Activated T-cell treated with anti-CD3 and anti-CD28 coated beads for 24 hours (primary cell): Measurements from ENCODE around the gene ZNF28.
"Not testable (repeated sequence)": the region's sequence is repeated elsewhere in the genome, so short reads cannot be mapped to it uniquely, and the experiment has no call there.

Source experiments
- DNase-seq: peaks from one replicate; pipeline ENCODE4 v3.0.0-alpha.2; 2020; ENCODE audit warnings: low read depth

The ZNF28 gene

DNA sequence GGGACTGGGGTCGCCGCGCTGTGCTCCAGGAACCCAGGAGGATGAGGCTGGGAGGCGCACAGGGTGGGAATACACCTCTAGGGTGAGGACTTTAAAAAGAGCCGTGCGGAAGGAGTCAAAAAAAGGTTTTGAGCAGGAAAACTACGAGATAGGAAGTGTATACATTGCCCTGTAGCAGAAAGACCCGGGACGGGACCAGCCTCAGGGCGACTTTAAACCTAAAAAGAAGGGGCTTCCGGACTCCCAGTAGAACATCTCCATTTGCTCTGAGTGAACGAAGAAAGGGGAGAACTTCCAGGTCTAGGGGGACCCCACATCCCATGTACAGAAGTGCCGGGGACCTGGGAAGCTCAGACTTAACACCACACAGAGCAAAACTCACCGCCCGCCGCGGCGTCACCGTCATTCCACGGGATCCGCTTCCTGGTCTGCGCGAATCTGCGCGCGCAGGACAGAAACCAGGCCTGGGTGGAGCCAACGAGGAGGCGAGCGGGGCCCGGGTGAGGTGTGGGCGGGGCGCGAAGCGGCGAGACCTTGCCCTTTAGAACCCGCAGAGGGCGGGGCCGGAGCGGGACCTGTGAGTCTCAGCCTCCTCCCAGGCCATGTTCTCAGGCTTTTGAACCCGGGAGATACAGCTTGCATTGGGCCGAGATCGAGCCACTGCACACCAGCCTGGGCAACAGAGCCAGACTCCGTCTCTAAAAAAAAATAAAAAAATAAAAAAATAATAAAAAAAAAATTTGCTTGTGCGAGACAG is at the start of gene ZNF28:
Gene ZNF28, minus strand, starts transcription at position 430 of the 757 bp plus-strand sequence. CDS start 3,675 bp downstream, outside the sequence.
- DNase-seq: peak; percentile 45

DNA sequence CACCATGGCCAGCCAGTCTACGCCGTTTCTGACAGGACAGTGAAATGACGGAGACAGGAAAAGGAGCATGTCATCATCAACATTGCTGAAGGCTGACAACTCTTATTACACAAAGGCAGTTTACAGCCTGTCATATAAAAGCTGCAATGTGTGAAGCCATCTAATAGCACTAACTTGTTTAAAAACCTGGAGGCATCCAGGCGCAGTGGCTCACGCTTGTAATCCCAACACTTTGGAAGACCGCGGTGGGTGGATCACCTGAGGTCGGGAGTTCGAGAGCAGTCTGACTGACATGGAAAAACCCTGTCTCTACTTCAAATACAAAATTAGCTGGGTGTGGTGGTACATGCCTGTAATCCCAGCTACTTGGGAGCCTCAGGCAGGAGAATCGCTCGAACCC is 46.6 kb upstream of the ZNF28 start:
- not testable (repeated sequence) for DNase-seq

DNA sequence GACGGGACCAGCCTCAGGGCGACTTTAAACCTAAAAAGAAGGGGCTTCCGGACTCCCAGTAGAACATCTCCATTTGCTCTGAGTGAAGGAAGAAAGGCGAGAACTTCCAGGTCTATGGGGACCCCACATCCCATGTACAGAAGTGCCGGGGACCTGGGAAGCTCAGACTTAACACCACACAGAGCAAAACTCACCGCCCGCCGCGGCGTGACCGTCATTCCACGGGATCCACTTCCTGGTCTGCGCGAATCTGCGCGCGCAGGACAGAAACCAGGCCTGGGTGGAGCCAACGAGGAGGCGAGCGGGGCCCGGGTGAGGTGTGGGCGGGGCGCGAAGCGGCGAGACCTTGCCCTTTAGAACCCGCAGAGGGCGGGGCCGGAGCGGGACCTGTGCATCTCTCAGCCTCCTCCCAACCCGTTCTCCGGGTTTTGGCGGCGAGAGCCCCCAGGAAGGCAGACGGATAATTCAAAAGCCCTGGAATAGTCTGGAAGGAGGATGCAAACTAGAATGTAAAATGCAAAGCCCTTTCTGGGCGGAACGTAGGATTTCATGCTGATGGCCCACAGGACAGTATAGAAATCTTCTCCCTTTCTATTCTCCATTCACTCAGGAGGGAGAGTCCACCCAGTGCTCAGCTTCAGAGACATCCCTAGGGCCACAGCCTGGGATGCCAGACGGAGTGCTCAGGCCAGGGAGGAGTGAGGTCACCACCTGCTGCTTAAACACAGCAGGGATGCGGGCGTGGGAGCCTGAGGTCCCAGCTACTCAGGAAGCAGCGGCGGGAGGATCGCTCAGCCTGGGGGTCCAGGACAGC is 36.2 kb upstream of the ZNF28 start, which contains the start of gene ZNF468:
Gene ZNF468, minus strand, starts transcription at position 242 of the 814 bp plus-strand sequence. CDS start 3,347 bp downstream, outside the sequence.
- DNase-seq: peak; percentile 53

DNA sequence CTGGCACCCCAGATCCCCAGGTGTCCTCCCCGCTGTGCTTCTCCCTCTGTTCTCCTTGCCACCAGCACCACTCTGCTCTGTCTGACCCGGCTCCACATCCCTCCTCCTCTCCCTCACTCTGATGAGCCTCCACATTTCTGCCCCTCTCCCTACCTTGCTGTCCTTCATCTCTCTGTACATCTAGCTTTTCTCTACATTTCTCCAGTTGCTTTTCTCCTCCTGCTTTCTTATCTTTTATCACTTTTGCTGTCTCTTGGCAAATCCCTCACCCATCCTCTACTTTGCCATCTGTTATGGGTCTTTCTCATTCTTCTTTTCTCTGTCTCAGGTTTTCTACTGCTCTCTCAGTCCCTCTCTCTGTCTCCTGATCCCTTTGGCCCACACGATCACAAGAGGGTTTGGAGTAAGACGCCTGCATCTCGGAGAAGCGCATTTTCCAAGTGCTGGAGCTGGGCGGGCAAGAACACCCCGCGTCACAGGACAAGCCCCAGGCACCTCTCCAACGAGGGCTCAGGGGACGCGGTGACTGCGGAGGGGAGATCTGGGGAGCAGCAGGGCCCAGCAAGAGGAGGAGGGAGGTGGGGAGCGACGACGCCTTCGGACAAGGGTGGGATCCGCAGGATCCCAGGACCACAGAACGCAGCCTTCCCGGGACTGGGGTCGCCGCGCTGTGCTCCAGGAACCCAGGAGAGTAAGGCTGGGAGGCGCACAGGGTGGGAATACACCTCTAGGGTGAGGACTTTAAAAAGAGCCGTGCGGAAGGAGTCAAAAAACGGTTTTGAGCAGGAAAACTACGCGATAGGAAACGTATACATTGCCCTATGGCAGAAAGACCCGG is 35.3 kb upstream of the ZNF28 start:
- DNase-seq: not testable (repeated sequence)

DNA sequence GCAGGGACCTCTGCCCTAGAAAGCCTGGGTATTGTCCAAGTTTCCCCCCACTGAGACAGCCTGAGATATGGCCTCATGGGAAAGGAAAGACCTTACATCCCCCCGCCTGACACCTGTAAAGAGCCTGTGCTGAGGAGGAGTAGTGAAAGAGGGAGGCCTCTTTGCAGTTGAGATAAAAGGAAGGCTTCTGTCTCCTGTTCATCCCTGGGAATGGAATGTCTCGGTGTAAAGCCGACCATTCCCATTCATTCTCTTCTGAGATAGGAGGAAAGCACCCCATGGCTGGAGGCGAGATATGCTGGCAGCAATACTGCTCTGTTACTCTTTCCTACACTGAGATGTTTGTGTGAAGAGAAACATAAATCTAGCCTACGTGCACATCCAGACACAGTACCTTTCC is 25.9 kb upstream of the ZNF28 start:
- DNase-seq: not testable (repeated sequence)

DNA sequence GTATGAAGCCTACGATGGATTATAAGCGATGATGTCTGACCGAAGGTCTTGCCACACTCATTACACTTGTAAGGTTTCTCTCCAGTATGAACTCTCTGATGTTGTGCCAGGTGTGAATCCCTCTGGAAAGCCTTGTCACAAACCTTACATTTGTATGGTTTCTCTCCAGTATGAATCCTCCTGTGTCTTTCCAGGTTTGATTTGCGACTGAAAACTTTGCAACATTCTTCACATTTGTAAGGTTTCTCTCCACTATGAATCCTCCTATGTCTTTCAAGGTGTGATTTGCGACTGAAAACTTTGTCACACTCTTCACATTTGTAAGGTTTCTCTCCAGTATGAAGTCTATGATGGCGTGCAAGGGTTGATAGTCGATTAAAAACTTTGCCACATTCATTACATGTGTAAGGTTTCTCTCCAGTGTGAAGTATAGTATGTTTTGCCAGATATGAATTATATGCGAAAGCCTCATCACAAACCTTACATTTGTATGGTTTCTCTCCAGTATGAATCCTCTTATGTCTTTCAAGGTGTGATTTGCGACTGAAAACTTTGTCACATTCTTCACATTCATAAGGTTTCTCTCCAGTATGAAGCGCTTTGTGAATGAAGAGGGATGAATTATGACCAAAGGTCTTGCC is 19.5 kb upstream of the ZNF28 start:
- DNase-seq: not testable (repeated sequence)

DNA sequence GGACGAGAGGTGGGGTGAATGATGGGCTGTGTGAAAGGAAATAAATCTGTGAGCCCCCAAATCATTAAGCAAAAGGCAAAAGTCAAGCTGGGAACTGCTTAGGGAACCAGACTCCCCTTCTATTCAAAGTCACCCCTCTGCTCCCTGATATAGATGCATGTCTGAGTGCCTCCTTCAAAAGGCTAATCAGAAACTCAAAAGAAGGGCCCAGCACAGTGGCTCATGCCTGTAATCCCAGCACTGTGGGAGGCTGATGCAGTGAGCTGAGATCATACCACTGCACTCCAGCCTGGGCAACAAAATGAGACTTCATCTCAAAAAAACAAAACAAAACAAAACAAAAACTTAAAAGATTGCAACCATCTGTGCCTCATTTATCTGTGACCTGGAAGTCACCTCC is 12.9 kb upstream of the ZNF28 start:
- DNase-seq: not testable (repeated sequence)

DNA sequence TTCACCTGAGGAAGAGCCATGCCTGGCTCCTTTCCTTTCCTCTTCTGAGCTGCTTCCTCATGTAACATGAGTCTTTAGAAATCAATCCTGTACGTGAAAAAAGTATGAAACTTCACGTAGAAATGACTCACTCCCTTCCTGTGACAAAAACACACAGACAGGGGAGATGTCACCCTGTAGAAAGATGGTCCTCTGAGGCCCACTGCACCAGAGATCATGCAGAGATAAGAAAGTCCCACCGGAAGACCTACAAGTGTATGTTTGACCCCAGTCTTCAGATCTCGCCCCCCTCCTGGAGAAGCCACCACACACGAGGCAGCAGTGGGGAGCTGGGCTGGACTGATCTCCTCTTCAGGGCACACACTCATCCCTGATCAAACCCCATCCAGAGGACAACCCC is 12.1 kb upstream of the ZNF28 start:
- DNase-seq: not testable (repeated sequence)

DNA sequence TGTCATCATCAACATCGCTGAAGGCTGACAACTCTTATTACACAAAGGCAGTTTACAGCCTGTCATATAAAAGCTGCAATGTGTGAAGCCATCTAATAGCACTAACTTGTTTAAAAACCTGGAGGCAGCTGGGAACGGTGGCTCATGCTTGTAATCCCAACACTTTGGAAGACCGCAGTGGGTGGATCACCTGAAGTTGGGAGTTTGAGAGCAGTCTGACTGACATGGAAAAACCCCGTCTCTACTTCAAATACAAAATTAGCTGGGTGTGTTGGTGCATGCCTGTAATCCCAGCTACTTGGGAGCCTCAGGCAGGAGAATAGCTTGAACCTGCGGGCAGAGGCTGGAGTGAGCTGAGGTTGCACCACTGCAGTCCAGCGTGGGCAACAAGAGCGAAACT is 8.4 kb upstream of the ZNF28 start:
- not testable (repeated sequence) for DNase-seq

DNA sequence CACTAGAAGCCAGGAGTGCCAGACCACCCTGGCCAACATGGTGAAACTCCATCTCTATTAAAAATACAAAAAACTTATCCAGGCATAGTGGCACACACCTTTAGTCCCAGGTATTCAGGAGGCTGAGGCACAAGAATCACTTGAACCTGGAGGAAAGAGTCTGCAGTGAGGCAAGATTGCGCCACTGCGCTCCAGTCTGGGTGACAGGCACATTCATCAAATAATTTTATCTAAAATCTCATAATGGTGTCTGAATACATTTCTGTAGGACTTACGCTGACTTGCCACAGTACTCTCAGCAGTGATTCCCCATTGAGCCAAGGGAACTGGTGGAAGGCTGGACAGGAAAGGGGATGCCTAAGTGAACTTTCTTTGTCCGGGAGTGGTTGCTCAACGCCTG is 4.3 kb upstream of the ZNF28 start:
- DNase-seq: no peak

DNA sequence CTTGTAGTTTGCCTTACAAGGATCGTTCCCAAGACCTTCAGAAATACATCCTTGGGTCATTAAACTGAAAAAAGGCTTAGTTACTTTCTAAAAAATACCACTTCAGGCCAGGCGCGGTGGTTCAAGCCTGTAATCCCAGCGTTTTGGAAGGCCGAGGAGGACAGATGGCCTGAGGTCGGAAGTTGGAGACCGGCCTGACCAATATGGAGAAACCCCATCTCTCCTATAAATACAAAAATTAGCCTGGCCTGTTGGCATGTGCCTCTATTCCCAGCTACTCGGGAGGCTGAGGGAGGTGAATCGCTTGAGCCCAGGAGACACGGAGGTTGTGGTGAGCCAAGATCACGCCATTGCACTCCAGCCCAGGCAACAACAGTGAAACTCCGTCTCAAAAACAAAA is 2.2 kb upstream of the ZNF28 start:
- DNase-seq: no peak

DNA sequence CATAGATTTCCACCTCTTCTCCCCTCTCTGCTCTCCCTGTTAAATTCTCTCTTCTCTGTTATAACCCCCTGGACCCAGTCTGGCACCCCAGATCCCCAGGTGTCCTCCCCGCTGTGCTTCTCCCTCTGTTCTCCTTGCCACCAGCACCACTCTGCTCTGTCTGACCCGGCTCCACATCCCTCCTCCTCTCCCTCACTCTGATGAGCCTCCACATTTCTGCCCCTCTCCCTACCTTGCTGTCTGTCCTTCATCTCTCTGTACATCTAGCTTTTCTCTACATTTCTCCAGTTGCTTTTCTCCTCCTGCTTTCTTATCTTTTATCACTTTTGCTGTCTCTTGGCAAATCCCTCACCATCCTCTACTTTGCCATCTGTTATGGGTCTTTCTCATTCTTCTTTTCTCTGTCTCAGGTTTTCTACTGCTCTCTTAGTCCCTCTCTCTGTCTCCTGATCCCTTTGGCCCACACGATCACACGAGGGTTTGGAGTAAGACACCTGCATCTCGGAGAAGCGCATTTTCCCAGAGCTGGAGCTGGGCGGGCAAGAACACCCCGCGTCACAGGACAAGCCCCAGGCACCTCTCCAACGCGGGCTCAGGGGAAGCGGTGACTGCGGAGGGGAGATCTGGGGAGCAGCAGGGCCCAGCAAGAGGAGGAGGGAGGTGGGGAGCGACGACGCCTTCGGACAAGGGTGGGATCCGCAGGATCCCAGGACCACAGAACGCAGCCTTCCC is 795 bp downstream of the ZNF28 start:
- peak; percentile 5 for DNase-seq

DNA sequence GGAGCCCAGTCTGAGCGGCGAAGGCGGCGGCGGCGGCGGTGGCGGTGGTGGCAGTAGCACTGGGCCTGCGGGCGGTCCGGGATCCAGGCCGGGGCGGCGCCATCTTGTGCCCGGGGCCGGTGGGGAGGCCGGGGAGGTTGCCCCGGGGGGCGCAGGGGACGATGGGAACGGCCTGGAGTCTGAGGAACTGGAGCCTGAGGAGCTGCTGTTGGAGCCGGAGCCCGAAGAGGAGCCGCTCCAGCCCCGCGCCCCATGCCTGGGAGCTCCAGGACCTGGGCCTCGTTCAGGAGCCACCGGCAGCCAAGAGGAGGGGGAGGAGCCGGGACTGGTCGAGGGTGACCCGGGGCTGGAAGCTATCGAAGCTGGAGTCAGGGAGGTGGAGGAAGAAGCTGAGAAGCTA is 11.6 kb downstream of the ZNF28 start:
- DNase-seq: no peak

DNA sequence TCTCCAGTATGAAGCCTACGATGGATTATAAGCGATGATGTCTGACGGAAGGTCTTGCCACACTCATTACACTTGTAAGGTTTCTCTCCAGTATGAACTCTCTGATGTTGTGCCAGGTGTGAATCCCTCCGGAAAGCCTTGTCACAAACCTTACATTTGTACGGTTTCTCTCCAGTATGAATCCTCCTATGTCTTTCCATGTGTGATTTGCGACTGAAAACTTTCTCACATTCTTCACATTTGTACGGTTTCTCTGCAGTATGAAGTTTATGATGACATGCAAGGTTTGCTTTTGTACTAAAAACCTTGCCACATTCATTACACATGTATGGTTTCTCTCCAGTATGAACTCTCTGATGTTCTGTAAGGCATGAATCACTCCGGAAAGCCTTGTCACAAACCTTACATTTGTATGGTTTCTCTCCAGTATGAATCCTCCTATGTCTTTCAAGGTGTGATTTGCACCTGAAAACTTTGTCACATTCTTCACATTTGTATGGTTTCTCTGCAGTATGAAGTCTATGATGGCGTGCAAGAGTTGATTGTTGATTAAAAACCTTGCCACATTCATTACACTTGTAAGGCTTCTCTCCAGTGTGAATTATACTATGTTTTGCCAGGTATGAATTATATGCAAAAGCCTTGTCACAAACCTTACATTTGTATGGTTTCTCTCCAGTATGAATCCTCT is 21.3 kb downstream of the ZNF28 start:
- not testable (repeated sequence) for DNase-seq

DNA sequence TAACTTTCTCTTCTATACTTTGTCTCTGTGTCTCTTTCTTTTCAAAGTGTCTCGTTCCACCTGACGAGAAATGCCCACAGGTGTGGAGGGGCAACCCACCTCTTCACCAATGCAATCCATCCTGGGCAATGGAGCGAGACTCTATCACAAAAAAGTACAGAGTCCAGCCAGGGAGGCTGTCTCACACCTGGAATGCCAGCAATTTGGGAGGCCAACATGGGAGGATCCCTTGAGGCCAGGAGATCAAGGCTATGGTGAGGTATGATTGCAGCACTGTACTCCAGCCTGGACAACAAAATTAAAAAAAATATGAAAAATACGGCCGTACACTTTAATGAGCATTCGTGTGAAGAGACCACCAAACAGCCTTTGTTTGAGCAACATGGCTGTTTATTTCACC is 32.0 kb downstream of the ZNF28 start:
- no peak for DNase-seq

DNA sequence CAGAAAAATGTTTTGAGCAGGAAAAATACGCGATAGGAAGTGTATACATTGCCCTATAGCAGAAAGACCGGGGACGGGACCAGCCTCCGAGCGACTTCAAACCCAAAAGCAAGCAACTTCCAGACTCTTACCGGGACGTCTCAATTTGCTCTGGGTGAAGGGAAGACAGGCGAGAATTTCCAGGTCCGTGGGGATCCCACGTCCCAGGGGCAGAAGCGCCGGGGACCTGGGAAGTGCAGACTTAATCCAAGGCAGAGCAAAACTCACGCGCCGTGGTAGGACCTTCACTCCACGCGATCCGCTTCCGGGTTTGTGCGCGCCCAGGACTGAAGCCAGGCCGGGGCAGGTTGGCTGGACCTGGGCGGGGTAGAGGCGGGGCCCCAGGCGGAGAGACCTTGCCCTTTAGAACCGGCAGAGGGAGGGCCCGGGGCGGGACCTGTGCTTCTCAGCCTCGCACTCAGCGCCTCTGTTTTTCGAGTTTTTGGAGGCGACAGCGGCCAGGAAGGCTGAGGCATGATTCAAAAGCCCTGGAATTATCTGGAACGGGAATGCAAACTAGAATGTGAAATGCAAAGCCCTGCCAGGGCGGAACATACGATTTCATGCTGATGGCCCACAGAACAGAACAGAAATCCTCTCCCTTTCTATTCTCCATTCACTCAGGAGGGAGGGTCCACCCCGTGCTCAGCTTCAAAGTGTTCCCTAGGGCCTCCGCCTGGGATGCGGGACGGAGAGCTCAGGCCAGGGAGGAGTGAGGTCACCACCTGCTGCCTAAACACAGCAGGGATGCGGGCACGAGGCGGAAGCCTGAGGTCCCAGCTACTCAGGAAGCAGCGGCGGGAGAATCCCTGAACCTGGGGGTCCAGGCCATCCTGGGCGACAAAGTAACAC is 34.7 kb downstream of the ZNF28 start, which contains the start of gene ZNF600:
Gene ZNF600, minus strand, starts transcription at position 328 of the 891 bp plus-strand sequence. CDS start 7,903 bp downstream, outside the sequence.
- DNase-seq: peak; percentile 66

DNA sequence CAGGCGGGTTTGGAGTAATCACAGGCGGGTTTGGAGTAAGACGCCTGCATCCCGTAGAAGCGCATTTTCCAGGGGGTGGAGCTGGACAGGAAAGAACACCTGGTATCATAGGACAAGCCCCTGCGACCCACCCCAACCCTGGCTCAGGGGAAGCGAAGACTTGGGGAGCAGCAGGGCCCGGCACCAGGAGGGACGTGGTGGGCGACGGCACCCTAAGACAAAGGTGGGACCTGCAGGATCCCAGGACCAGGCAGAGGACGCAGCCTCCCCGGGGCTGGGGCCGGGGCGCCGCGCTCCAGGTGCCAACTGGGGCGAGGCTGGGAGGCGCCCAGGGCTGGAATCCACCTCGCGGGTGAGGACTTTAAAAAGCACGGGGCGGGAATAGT is 35.4 kb downstream of the ZNF28 start:
- DNase-seq: no peak

DNA sequence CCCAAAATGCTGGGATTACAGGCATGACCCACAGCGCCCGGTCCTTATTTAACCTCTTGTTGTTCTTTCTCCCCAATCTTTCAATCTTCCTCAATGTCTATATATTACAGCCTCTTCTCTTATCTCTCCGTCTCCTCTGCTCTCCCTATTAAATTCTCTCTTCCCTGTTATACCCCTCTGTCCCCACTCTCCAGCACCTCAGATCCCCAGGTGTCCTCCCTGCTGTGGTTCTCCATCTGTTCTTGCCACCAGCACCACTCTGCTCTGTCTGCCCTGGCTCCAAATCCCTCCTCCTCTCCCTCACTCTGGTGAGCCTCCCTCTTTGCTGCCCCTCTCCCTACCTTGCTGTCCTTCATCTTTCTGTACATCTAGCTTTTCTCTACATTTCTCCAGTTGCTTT is 35.9 kb downstream of the ZNF28 start:
- DNase-seq: no peak

DNA sequence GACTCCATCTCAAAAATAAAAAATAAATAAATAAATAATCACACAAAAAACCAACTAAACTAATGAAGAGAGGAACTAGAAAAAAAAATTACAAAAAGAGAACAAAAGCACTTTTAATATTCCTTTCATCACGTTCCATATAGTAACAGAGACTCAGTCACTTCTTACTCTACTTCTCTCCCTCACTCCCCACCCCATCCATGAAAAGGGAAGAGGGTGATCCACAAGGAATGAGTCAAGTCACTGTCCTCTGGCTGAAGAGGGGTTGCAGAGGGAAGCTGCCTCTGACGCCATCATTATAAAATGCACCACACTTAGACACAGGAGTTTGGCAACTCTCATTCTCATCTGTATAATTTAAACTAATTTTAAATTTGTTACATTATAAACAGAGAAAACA is 38.6 kb downstream of the ZNF28 start:
- not testable (repeated sequence) for DNase-seq
